H9 (cell line): ENCODE measurements around the gene DLG2. TPM values are rescaled to one million over a fixed set of nuclear protein-coding genes. Genes with fewer than 3 reads are reported as not detected.

ENCODE experiments used
- DNase-seq: peaks from one replicate; pipeline ENCODE4 v3.0.0-alpha.2; 2017
- H2AFZ ChIP-seq: one replicate; pipeline ENCODE4 v1.6.1; 2013; ENCODE audit warnings: mild to moderate bottlenecking, low read length, control low read depth, moderate library complexity
- H2AK5ac ChIP-seq: 2 replicates; pipeline ENCODE4 v1.6.1; 2013; ENCODE audit warnings: low read length, control low read depth, mixed read lengths; ENCODE audit not compliant: insufficient read length
- H2BK120ac ChIP-seq: one replicate; pipeline ENCODE4 v1.6.1; 2013; ENCODE audit warnings: low read depth, mild to moderate bottlenecking, low read length, control low read depth, inconsistent platforms; ENCODE audit not compliant: poor library complexity, severe bottlenecking
- H2BK12ac ChIP-seq: 2 replicates; pipeline ENCODE4 v1.6.1; 2013; ENCODE audit warnings: low read length, control low read depth, mixed read lengths, low read depth; ENCODE audit not compliant: insufficient read length
- H2BK15ac ChIP-seq: 2 replicates; pipeline ENCODE4 v1.6.1; 2013; ENCODE audit warnings: low read depth, low read length, control low read depth
- H2BK20ac ChIP-seq: one replicate; pipeline ENCODE4 v1.6.1; 2013; ENCODE audit warnings: low read depth, mild to moderate bottlenecking, low read length, control low read depth, inconsistent platforms; ENCODE audit not compliant: poor library complexity, severe bottlenecking
- H2BK5ac ChIP-seq: 2 replicates; pipeline ENCODE4 v1.6.1; 2013; ENCODE audit warnings: low read length, control low read depth, mixed read lengths; ENCODE audit not compliant: insufficient read length
- H3K14ac ChIP-seq: 2 replicates; pipeline ENCODE4 v1.6.1; 2013; ENCODE audit warnings: low read length, control low read depth; ENCODE audit not compliant: insufficient read depth
- H3K18ac ChIP-seq: 2 replicates; pipeline ENCODE4 v1.6.1; 2013; ENCODE audit warnings: low read depth, mild to moderate bottlenecking, mixed read lengths, low read length, control low read depth; ENCODE audit not compliant: insufficient read length
- H3K23ac ChIP-seq: 2 replicates; pipeline ENCODE4 v1.6.1; 2013; ENCODE audit warnings: low read length, control low read depth, mixed read lengths, low read depth; ENCODE audit not compliant: insufficient read length
- H3K23me2 ChIP-seq: 2 replicates; pipeline ENCODE4 v1.6.1; 2013; ENCODE audit warnings: low read depth, mild to moderate bottlenecking, mixed read lengths, low read length, control low read depth; ENCODE audit not compliant: insufficient read length, poor library complexity, severe bottlenecking
- H3K27ac ChIP-seq: 2 replicates; pipeline ENCODE4 v1.5.1; 2013; ENCODE audit warnings: low read length, control low read depth, mixed read lengths, low read depth; ENCODE audit not compliant: insufficient read length
- H3K27me3 ChIP-seq: 2 replicates; pipeline ENCODE4 v1.6.1; 2013; ENCODE audit warnings: low read length, control low read depth, inconsistent platforms; ENCODE audit not compliant: insufficient read depth
- H3K4ac ChIP-seq: 2 replicates; pipeline ENCODE4 v1.6.1; 2013; ENCODE audit warnings: low read depth, mild to moderate bottlenecking, control low read depth, inconsistent platforms, low read length, moderate library complexity
- H3K4me1 ChIP-seq: 2 replicates; pipeline ENCODE4 v1.6.1; 2013; ENCODE audit warnings: low read length, control low read depth, inconsistent platforms; ENCODE audit not compliant: insufficient read depth
- H3K4me2 ChIP-seq: 2 replicates; pipeline ENCODE4 v1.6.1; 2013; ENCODE audit warnings: low read length, control low read depth, mixed read lengths; ENCODE audit not compliant: insufficient read length, insufficient read depth
- H3K56ac ChIP-seq: 2 replicates; pipeline ENCODE4 v1.6.1; 2013; ENCODE audit warnings: low read depth, mild to moderate bottlenecking, mixed read lengths, low read length, control low read depth; ENCODE audit not compliant: insufficient read length
- H3K79me1 ChIP-seq: 2 replicates; pipeline ENCODE4 v1.6.1; 2013; ENCODE audit warnings: low read depth, mild to moderate bottlenecking, moderate library complexity, low read length, control low read depth, inconsistent platforms; ENCODE audit not compliant: insufficient read depth, poor library complexity, severe bottlenecking
- H3K79me2 ChIP-seq: 2 replicates; pipeline ENCODE4 v1.6.1; 2013; ENCODE audit warnings: low read length, control low read depth, inconsistent platforms; ENCODE audit not compliant: insufficient read depth
- H3K9ac ChIP-seq: 2 replicates; pipeline ENCODE4 v1.6.1; 2013; ENCODE audit warnings: low read length, control low read depth, mixed read lengths; ENCODE audit not compliant: insufficient read length; ENCODE audit errors: extremely low read depth
- H3K9me3 ChIP-seq: one replicate; pipeline ENCODE4 v1.6.1; 2013; ENCODE audit warnings: low read depth, low read length, inconsistent platforms; ENCODE audit not compliant: control insufficient read depth
- H3T11ph ChIP-seq: one replicate; pipeline ENCODE4 v1.6.1; 2013; ENCODE audit warnings: mild to moderate bottlenecking, low read length, control low read depth, inconsistent platforms
- H4K20me1 ChIP-seq: one replicate; pipeline ENCODE4 v1.6.1; 2013; ENCODE audit not compliant: control insufficient read depth, insufficient read length, insufficient read depth
- H4K5ac ChIP-seq: 2 replicates; pipeline ENCODE4 v1.6.1; 2013; ENCODE audit warnings: low read depth, mild to moderate bottlenecking, mixed read lengths, low read length, control low read depth; ENCODE audit not compliant: insufficient read length
- H4K8ac ChIP-seq: replicated peaks from 2 replicates; pipeline ENCODE4 v1.6.1; 2013; ENCODE audit warnings: low read length, control low read depth, mixed read lengths, low read depth; ENCODE audit not compliant: insufficient read length
- H4K91ac ChIP-seq: 2 replicates; pipeline ENCODE4 v1.6.1; 2013; ENCODE audit warnings: low read depth, mild to moderate bottlenecking, moderate library complexity, mixed read lengths, low read length, control low read depth; ENCODE audit not compliant: insufficient read length
- H3K27ac Mint-ChIP-seq, 3 experiments: 2 replicates in 2 of 3; 3 replicates in 1 of 3; pipeline ENCODE4 v1.8.0; 2020 to 2021; ENCODE audit warnings: mixed read lengths in 3 of 3, mild to moderate bottlenecking in 1 of 3, moderate library complexity in 1 of 3
- H3K27me3 Mint-ChIP-seq: 2 replicates; pipeline ENCODE4 v1.8.0; 2021; ENCODE audit warnings: low read depth, mild to moderate bottlenecking, moderate library complexity, mixed read lengths
- H3K36me3 Mint-ChIP-seq, 3 experiments: 2 replicates in 2 of 3; 3 replicates in 1 of 3; pipeline ENCODE4 v1.8.0; 2020 to 2021; ENCODE audit warnings: low read depth in 3 of 3, mixed read lengths in 3 of 3; ENCODE audit not compliant: insufficient read depth in 1 of 3
- H3K4me1 Mint-ChIP-seq, 2 experiments: 2 replicates each; pipeline ENCODE4 v1.8.0; 2020; ENCODE audit warnings: mixed read lengths in 2 of 2
- H3K4me3 Mint-ChIP-seq, 2 experiments: 2 replicates in 1 of 2; 3 replicates in 1 of 2; pipeline ENCODE4 v1.8.0; 2020 to 2021; ENCODE audit warnings: mild to moderate bottlenecking in 2 of 2, mixed read lengths in 2 of 2, moderate library complexity in 1 of 2
- H3K9me3 Mint-ChIP-seq, 2 experiments: 2 replicates in 1 of 2; 3 replicates in 1 of 2; pipeline ENCODE4 v1.8.0; 2020; ENCODE audit warnings: mild to moderate bottlenecking in 2 of 2, mixed read lengths in 2 of 2, moderate library complexity in 1 of 2
- CTCF ChIP-seq: fragments of 200-600 bp; sonication (generic); conservative IDR thresholded peaks from 3 replicates; pipeline ENCODE4 v1.8.0; 2021; ENCODE audit warnings: antibody characterized with exemption, mild to moderate bottlenecking
- WGBS: extraction: QIAGEN DNeasy Blood & Tissue Kit; methylation state at CpG from one replicate; pipeline ENCODE4 v1.1.7; 2013; ENCODE audit warnings: missing lambda C conversion rate, low lambda C conversion rate, mixed read lengths; ENCODE audit not compliant: insufficient read length; ENCODE audit errors: extremely low coverage; 5-methylcytosine and 5-hydroxymethylcytosine counted together
- total RNA-seq: library from RNA; stranded (reverse); gene quantifications from 2 replicates; pipeline ENCODE4 v1.2.1, GENCODE V29; 2021

Gene DLG2
- total RNA-seq, 1 experiment from 2014 or later, result 8.0 TPM

- H3K27ac Mint-ChIP-seq, result peak overlapping the region in 2 of 3 experiments; percentile 84 to 86; a peak in 3 of 7 replicates
- no peak overlapping the region for H2BK120ac ChIP-seq
- H2AK5ac ChIP-seq, result no peak overlapping the region
- no peaks in the 10 kb centered on the region for H3K23me2 ChIP-seq
- H2BK15ac ChIP-seq, result no peak overlapping the region
- H3K56ac ChIP-seq, result no peak overlapping the region
- H3K4me1 Mint-ChIP-seq, result peaks cover 7 to 12% of the 10 kb centered on the region in 2 experiments
- no peak overlapping the region for H3K4me2 ChIP-seq
- no peak overlapping the region for H3K4me3 Mint-ChIP-seq
- H3K23ac ChIP-seq, result no peak overlapping the region
- no peak overlapping the region for H3K14ac ChIP-seq
- no peaks in the 10 kb centered on the region for H4K20me1 ChIP-seq
- H4K8ac ChIP-seq, result no peak overlapping the region
- H3K4ac ChIP-seq, result no peak overlapping the region; the same call in 1 of the 2 replicates
- H3K18ac ChIP-seq, result no peak overlapping the region
- H3K9ac ChIP-seq, result no peak overlapping the region
- no peak for DNase-seq
- H3K79me2 ChIP-seq, result no peaks in the 10 kb centered on the region
- no peak overlapping the region for H2BK20ac ChIP-seq
- no peak overlapping the region for H4K91ac ChIP-seq
- H3K9me3 Mint-ChIP-seq, result no peaks in the 10 kb centered on the region; a peak in 1 of 5 replicates
- H3K36me3 Mint-ChIP-seq, result no peaks in the 10 kb centered on the region
- TF ChIP-seq CTCF, result no peak
- no peaks in the 10 kb centered on the region for H3K79me1 ChIP-seq
- no peaks in the 10 kb centered on the region; the same call in 1 of the 2 replicates for H3K4me1 ChIP-seq
- H2BK12ac ChIP-seq, result no peak overlapping the region
- H3T11ph ChIP-seq, result no peak overlapping the region
- H2BK5ac ChIP-seq, result no peak overlapping the region
- H3K9me3 ChIP-seq, result no peaks in the 10 kb centered on the region
- no peak overlapping the region for H4K5ac ChIP-seq
- H2AFZ ChIP-seq, result no peak overlapping the region
- no peaks in the 10 kb centered on the region for H3K27me3 ChIP-seq
- H3K27ac ChIP-seq, result peak overlapping the region; percentile 13
- WGBS, result no CpG with 5 or more reads among the region's 1 CpG
- H3K27me3 Mint-ChIP-seq, result no peaks in the 10 kb centered on the region
Observed at GRCh38 chr11:85118151-85118550, 509.0 kb downstream of the DLG2 start.
